GM10266 (cell line): ENCODE data around the gene RNASEL.

Experiments
- DNase-seq: peaks from one replicate; pipeline ENCODE4 v3.0.0; 2012; ENCODE audit errors: extremely low spot score
- TF ChIP-seq, protein P1 (sequence below): IDR thresholded peaks from 2 replicates; pipeline ENCODE4 v1.5.1; 2012; ENCODE audit warnings: mild to moderate bottlenecking, low read depth; ENCODE audit not compliant: control insufficient read depth, insufficient read depth; ENCODE audit errors: missing control alignments

RNASEL gene

DNA sequence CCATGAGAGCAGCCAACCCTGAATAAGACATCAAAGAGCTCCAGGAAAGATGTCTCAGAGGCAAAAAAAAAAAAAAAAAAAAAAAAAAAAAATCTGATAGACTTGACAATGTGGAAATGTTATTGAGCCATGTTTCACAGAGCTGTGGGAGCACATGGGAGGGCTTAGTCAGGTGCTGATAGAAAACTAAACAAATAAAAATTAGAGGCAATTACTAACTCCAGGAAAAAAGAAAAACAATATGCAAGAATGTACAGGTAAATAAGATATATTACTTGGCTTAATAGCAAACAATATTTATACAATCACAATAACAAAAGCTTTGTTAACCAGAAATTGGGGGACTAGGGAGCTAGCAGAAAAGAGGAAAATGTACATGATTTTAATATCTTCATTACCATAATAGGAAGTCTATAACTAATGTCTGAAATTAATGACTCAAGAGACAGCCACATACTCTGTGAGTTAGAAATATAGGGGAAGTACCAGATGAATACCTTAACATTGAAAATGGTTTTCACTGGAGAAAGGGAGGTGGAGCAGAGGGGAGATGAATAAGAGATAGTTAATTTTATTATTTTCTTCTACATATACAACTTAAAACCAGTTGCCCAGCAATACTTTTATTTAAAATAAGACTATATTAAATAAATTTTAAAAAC is 32.0 kb upstream of the RNASEL start:
- TF ChIP-seq, protein P1, sequence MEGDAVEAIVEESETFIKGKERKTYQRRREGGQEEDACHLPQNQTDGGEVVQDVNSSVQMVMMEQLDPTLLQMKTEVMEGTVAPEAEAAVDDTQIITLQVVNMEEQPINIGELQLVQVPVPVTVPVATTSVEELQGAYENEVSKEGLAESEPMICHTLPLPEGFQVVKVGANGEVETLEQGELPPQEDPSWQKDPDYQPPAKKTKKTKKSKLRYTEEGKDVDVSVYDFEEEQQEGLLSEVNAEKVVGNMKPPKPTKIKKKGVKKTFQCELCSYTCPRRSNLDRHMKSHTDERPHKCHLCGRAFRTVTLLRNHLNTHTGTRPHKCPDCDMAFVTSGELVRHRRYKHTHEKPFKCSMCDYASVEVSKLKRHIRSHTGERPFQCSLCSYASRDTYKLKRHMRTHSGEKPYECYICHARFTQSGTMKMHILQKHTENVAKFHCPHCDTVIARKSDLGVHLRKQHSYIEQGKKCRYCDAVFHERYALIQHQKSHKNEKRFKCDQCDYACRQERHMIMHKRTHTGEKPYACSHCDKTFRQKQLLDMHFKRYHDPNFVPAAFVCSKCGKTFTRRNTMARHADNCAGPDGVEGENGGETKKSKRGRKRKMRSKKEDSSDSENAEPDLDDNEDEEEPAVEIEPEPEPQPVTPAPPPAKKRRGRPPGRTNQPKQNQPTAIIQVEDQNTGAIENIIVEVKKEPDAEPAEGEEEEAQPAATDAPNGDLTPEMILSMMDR = no peak
- no peak for DNase-seq

DNA sequence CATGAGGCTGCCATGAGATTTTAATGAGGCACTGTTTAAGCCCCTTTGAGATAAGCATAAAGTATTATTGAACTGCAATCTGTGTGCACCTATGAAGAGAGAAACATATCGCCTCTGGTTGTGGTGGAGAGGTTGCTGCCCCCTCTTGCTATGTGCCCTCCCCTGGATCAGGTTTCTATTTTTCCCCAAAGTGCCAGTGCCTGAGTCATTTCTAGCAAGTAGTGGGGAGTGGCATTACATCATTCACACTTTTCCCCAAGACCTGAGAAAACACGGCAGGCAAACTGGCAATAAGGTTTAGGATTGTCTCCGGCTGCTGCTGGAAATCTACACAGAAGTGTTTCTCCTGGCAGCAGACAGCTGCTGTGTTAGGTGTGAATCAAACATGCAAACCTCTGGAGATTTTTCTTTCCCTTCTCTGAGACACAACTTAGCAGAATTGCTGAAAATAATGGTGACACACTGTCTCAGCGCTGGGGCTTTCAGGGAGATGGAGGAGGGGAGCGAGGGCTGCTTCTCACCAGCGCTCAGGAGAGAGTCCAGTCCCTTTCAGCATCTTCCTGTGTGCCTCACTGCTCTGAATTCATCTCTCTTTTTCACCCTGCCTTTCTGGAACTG is 28.8 kb upstream of the RNASEL start:
- no peak for DNase-seq
- TF ChIP-seq, protein P1 = no peak

DNA sequence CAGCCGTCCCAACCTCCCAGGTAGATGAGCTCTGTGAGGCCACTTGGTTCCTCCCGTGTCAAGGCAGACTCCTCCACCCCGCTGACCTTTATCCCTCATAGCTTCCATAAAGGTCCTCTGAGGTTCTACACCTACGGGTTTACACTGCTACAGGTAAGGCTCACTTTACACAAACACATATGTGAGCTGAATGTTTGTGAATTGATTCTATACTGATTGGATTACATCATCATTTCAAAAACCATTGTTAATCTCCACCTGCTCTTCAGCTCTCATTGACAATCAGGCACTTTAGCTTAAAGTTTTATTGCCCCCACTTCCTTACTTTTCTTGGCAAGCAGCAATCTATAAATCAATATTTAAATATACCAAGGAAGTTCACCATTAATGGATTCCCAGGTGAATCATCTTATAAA is 28.0 kb upstream of the RNASEL start:
- TF ChIP-seq, protein P1 = no peak
- no peak for DNase-seq

DNA sequence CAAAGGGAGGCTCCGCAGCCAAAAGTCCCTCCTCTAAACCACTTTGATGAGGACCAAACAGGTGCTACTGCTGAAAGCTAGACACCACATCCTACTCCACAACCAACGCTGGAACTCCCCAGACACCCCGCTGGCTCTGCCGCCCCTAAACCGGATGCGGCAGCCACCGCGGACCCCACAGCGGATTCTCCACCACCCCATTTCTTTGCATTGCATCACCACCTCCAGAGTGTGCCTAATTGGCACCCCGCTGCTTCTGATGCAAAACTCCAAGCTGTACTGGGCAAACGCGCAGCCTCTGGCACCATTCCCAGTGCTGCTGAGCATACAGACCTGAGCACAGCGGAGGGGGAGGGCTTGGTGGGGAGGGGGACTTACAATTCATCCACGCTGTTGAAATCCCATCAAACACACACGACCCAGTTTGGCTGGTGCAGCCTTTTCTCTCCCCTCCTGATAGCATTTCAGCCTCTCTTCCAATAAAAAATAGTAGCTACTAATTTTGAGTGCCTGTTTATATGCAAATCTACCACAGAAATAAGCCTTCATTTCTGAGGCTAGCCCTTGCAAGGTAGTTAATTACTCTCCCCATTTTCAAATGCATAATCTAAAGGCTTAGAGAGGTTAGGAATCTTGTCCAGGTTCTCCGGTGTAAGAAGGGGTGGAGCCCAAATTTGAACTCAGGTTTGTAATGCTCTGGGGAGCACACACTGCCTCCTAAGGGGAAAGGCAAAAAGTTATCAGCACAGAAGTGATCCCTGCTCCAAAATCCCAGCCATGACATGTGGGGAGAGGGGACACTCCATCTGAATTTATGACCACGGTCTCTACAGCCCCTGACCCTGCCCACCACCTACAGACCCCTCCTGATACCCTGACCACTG is 27.3 kb upstream of the RNASEL start:
- DNase-seq = peak; percentile 79
- TF ChIP-seq, protein P1 = no peak

DNA sequence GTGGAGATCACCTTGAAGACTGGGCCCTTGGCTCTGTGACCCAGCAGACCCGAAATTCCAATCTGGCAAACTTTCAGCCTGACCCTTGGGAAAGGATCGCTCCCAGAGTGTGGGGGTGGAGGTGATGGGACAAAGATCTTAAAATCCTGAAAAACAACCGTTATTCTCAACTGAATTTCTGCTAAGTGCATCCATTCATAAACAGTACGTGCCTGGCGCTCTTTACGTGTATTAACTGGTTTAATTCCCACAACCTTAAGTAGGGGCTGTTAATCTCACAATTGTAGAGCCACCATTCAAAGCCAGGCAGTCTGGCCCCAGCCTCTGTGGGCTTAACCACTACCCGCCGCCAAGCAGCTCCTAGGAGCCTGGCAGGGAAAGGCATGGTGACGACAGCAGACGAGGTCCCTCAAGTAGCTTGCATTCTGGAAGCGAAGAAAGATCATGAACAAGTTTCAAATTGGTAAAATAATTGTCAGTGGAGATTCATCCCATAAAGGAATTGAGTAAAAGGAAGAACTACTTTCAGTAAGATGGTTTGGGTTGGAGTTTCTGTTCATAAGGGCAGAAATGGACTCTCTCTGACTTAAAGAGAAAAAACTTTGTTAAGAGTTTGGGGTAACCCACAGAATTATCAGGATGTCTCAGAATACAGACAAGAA is 26.5 kb upstream of the RNASEL start:
- DNase-seq = no peak
- TF ChIP-seq, protein P1 = no peak

DNA sequence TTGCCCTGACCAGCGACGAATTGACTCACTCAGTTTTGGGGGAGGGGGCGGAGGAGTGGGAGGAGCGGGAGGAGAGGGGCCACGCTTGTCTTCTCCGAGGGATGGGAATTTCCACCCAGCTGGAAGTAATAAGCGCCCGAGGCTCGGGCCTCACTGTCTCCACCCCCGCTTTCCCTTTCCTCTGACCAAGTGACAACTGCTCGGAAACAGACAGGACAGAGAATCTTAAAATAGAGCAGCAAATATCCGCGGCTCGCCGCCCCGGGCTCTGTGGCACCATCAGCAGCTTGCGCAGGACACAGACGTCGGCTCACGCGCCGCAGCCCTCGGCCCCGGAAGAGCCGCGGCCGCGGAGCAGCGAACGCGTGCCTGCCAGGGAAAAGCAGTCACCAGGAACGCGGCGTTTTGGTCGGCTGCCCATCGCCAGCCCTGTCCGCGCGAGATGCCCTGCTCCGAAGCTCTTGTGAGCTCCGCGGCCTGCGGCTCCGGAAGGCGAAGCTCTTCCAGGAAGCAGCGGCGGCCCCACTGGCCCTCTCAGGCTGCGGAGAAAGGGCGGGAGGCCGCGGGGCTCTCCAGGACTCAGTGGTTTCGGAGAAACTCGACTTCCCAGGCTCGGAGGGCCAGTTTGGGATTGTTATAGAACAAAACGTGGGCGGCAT is 25.9 kb upstream of the RNASEL start:
- TF ChIP-seq, protein P1 = no peak
- DNase-seq = peak; percentile 49
